ENCODE results near the gene TAP2.

The TAP2 gene

GRCh38 chr6:32853541-32854375, 15.2 kb upstream of the TAP2 start, which contains the start of the genes PSMB9 and TAP1:
TSS of gene PSMB9 (plus strand) at chr6:32854192. CDS start at chr6:32854230, 38 bp downstream.
TSS of gene TAP1 (minus strand) at chr6:32853704. CDS start at chr6:32853636, 68 bp downstream.
- peak; percentile 90 for DNase-seq

GRCh38 chr6:32852844-32853540, 14.5 kb upstream of the TAP2 start:
- peak; percentile 49 for DNase-seq

- no peak for DNase-seq
These were observed 13.7 kb upstream of the TAP2 start for GRCh38 chr6:32852018-32852843.

- DNase-seq, result no peak
These were observed 12.5 kb upstream of the TAP2 start for GRCh38 chr6:32851025-32851424.

GRCh38 chr6:32849126-32849525, 10.6 kb upstream of the TAP2 start:
- no peak for DNase-seq

- no peak for DNase-seq
These were observed 9.3 kb upstream of the TAP2 start for GRCh38 chr6:32847795-32848194.

GRCh38 chr6:32847004-32847403, 8.5 kb upstream of the TAP2 start:
- no peak for DNase-seq

GRCh38 chr6:32845384-32845884, 6.9 kb upstream of the TAP2 start:
- peak; percentile 39 for DNase-seq

- no peak for DNase-seq
These were observed 6.4 kb upstream of the TAP2 start for GRCh38 chr6:32844839-32845383.

GRCh38 chr6:32843979-32844838, 5.7 kb upstream of the TAP2 start, which contains the start of gene PSMB8:
TSS of gene PSMB8 (minus strand) at chr6:32844047. CDS start at chr6:32843996, 51 bp downstream.
- DNase-seq, result peak; percentile 98

GRCh38 chr6:32843331-32843978, 4.9 kb upstream of the TAP2 start:
- DNase-seq, result no peak

- DNase-seq, result no peak
These were observed 4.2 kb upstream of the TAP2 start for GRCh38 chr6:32842690-32843089.

GRCh38 chr6:32842021-32842650, 3.6 kb upstream of the TAP2 start:
- DNase-seq, result no peak

- no peak for DNase-seq
These were observed 2.2 kb upstream of the TAP2 start for GRCh38 chr6:32840604-32841246.

- DNase-seq, result no peak
These were observed 817 bp upstream of the TAP2 start for GRCh38 chr6:32839356-32839755.

- DNase-seq, result no peak
These were observed 857 bp downstream of the TAP2 start for GRCh38 chr6:32837651-32838113.

- no peak for DNase-seq
These were observed 1.7 kb downstream of the TAP2 start for GRCh38 chr6:32836873-32837272.

- DNase-seq, result no peak
These were observed 3.2 kb downstream of the TAP2 start for GRCh38 chr6:32835167-32835893.

- no peak for DNase-seq
These were observed 4.9 kb downstream of the TAP2 start for GRCh38 chr6:32833664-32834063.

Measured in activated gamma-delta T cell treated with Interleukin-2 at 50 U/mL for 16 hours (primary cell).